Fibroblast of mammary gland (primary cell): ENCODE results near the gene ATP13A2.

Experiments
- DNase-seq: peaks from one replicate; pipeline ENCODE4 v3.0.0-alpha.2; 2010; ENCODE audit warnings: low read depth
- H3K4me3 ChIP-seq: 2 replicates; pipeline ENCODE4 v1.5.1; 2011; ENCODE audit warnings: low read depth, mild to moderate bottlenecking, low read length, moderate library complexity; ENCODE audit not compliant: control insufficient read depth
- TF ChIP-seq, protein P1 (sequence below): conservative IDR thresholded peaks from 2 replicates; pipeline ENCODE4 v1.5.1; 2011; ENCODE audit warnings: low read depth, low read length, inconsistent platforms; ENCODE audit not compliant: control insufficient read depth, insufficient read depth

The ATP13A2 gene

DNA sequence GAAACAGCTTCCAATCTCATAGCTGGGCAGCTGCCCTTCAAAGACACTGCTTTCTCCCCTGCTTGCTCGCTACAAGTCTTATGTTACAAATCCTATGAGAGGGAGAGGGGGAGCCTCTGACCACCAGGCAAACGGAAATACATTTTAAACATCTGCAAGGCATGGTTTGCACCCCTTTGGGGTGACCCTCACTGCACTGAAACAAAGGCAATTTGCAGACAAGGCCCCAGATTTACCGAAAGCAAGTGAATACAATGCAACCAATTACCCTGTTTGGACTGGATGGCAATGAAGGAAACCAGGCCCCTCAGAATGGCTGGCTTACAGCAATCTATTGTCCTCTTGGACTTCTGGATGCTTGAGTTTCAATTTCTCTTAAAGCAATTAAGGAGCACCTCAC, 11.8 kb upstream of the ATP13A2 start:
- H3K4me3 ChIP-seq, result no peak overlapping the region
- DNase-seq, result no peak
- TF ChIP-seq, protein P1, sequence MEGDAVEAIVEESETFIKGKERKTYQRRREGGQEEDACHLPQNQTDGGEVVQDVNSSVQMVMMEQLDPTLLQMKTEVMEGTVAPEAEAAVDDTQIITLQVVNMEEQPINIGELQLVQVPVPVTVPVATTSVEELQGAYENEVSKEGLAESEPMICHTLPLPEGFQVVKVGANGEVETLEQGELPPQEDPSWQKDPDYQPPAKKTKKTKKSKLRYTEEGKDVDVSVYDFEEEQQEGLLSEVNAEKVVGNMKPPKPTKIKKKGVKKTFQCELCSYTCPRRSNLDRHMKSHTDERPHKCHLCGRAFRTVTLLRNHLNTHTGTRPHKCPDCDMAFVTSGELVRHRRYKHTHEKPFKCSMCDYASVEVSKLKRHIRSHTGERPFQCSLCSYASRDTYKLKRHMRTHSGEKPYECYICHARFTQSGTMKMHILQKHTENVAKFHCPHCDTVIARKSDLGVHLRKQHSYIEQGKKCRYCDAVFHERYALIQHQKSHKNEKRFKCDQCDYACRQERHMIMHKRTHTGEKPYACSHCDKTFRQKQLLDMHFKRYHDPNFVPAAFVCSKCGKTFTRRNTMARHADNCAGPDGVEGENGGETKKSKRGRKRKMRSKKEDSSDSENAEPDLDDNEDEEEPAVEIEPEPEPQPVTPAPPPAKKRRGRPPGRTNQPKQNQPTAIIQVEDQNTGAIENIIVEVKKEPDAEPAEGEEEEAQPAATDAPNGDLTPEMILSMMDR, result peak; percentile 12

DNA sequence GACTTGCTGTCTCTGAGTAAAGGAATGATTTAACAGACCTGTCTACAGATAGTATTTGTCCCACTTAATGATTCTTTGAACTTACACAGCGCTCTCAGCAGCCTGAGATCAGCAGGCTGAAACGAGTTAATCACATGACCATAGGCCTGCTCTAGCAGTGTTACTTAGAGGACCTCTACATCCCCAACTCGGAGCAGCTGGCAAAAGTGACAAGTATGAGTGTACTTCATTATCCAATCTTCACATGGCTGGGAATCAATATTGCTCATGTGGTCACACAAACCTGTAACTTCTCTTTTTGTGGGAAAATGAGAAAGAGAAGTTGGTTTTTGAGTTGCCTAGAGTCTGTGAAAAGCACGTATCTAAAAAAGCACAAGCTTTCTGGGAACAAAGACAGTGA, 11.4 kb upstream of the ATP13A2 start:
- no peak overlapping the region for H3K4me3 ChIP-seq
- TF ChIP-seq, protein P1, result no peak
- DNase-seq, result no peak

DNA sequence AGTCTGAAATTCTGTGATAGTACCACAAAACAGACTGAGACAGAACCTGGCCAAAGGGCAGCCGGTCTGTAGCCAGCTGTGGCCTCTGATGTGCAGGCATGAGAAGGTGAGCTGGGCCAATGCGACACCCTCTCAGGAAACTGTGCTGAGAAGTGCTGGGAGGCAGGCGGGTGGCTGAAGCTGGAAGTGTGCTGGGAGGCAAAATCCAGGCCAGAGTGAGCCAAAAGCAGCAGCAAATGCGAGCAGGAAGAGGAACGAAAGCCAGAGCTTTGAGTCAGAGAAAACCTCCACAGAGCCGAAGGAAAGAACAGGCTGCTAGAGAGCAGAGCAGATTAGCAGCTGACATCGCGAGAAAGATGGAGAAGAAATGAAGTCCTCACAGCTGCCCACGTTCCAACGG, 10.2 kb upstream of the ATP13A2 start:
- no peak for DNase-seq
- TF ChIP-seq, protein P1, result no peak
- no peak overlapping the region for H3K4me3 ChIP-seq

DNA sequence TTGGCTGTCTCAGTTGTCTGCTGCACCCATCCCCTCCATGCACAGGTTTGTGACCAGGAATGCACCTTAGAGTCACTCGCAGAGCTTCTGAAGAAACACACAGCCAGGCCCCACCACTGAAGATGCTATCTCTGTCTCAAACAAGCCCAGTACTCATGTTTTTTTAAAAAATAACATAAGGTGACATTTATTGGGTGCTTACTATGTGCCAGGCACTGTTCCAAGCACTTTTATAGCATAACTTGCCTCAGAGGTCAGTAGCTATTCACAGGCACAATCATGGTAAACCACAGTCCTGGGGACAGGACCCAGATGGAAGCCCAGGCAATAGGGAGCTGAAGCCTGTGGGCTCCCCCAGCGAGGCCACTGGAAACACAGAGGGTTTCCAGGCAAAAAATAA, 8.8 kb upstream of the ATP13A2 start:
- no peak overlapping the region for H3K4me3 ChIP-seq
- DNase-seq, result no peak
- TF ChIP-seq, protein P1, result no peak

DNA sequence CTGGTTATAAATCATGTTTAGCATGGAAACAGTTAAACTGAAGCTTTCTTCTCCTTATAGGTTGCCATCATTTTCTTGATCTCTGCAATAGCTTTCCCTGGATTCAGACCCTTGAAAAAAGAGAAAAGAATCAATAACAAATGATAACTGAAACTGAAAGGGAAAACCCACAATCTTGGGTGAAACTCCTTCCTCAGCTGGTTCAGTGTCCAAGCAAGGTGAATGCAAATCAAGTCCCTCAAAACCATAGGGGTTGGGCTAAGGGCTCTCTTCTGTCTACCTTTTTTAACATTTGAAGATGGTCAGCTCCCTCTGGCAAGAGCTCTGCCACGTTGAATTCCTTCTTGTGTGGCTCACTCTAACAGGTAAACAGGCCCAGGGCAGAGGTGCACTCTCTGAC, 7.1 kb upstream of the ATP13A2 start:
- no peak for DNase-seq
- no peak overlapping the region for H3K4me3 ChIP-seq
- TF ChIP-seq, protein P1, result no peak

DNA sequence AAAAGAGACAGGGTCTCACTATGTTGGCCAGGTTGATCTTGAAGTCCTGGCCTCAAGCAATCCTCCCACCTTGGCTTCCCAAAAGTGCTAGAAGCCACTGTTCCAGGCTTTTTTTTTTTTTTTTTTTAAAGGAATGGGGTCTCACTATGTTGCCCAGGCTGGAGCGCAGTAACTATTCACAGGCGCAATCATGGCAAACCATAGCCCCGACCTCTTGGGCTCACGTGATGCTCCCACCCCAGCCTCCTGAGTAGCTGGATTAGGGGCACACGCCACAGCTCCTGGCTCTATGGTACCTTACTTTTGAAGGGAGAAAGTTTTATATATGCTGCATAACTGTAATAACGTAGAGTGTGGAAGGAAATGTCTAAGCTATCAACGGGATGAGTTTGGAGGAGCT, 5.7 kb upstream of the ATP13A2 start:
- no peak for DNase-seq
- H3K4me3 ChIP-seq, result no peak overlapping the region
- TF ChIP-seq, protein P1, result no peak

DNA sequence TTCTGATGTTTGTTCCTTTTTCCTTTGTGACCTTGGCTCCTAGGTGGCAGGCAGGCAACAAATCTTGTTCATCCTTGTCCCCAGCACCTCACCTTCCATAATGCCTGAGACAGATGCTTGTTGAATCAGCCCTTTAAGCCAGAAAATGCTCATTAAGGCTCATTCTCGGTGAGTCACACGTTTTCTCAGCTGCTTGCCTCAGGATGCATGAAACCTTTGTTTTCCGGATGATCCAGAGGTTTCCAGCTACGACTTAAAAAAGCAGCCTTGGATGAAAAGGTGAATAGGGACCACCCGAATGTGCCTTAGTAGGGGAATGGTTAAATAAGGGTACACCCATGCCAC, 4.6 kb upstream of the ATP13A2 start:
- no peak overlapping the region for H3K4me3 ChIP-seq
- peak; percentile 65 for DNase-seq
- TF ChIP-seq, protein P1, result no peak
